H1 (cell line): ENCODE results near the gene ADPGK. TPM values are rescaled to one million over a fixed set of nuclear protein-coding genes. Genes with fewer than 3 reads are reported as not detected.

Source experiments
- CTCF ChIA-PET: fragments of 300-600 bp; sonication (Branson Sonifier 250); formaldehyde crosslinking; loops from one replicate; lab custom pipeline; 2021; ENCODE audit not compliant: partially characterized antibody; lab: Charles Lee
- POLR2A ChIA-PET: fragments of 300-600 bp; sonication (Branson Sonifier 250); formaldehyde crosslinking; loops from one replicate; lab custom pipeline; 2021; ENCODE audit warnings: inconsistent platforms; ENCODE audit not compliant: partially characterized antibody; lab: Charles Lee
- DNase-seq, 2 experiments: peaks; one replicate each; pipeline versions ENCODE4 v3.0.0 to v3.0.0-alpha.2; 2010 to 2022; ENCODE audit warnings: low spot score in 2 of 2, low read depth in 1 of 2, mixed read lengths in 1 of 2
- FAIRE-seq: peaks from 2 replicates; lab custom pipeline; 2011; peaks lifted over from hg19 to GRCh38; lab: Jason Lieb, UNC
- H2AFZ ChIP-seq: 2 replicates; pipeline ENCODE4 v1.8.1; 2012; ENCODE audit warnings: low read length, inconsistent platforms
- H2AK5ac ChIP-seq: 2 replicates; pipeline ENCODE4 v1.6.1; 2013; ENCODE audit warnings: low read depth, low read length
- H2BK120ac ChIP-seq: replicated peaks from 2 replicates; pipeline ENCODE3; 2013; ENCODE audit warnings: low read depth, low read length, inconsistent platforms
- H2BK12ac ChIP-seq: 2 replicates; pipeline ENCODE4 v1.6.1; 2013; ENCODE audit warnings: low read depth, low read length
- H2BK15ac ChIP-seq: 2 replicates; pipeline ENCODE4 v1.6.1; 2013; ENCODE audit warnings: low read length
- H2BK20ac ChIP-seq: 2 replicates; pipeline ENCODE4 v1.6.1; 2013; ENCODE audit warnings: low read length
- H2BK5ac ChIP-seq: 2 replicates; pipeline ENCODE4 v1.6.1; 2013; ENCODE audit warnings: low read depth, low read length
- H3K14ac ChIP-seq: 2 replicates; pipeline ENCODE4 v1.6.1; 2013; ENCODE audit warnings: inconsistent platforms; ENCODE audit not compliant: insufficient read length
- H3K18ac ChIP-seq: 2 replicates; pipeline ENCODE4 v1.6.1; 2013; ENCODE audit warnings: low read length; ENCODE audit errors: extremely low read depth
- H3K23ac ChIP-seq: 2 replicates; pipeline ENCODE4 v1.6.1; 2013; ENCODE audit warnings: inconsistent platforms; ENCODE audit not compliant: insufficient read length
- H3K23me2 ChIP-seq: 2 replicates; pipeline ENCODE4 v1.6.1; 2013; ENCODE audit warnings: low read depth, low read length
- H3K27ac ChIP-seq: 2 replicates; pipeline ENCODE4 v1.6.1; 2011; ENCODE audit warnings: low read depth, low read length, inconsistent platforms
- H3K27me3 ChIP-seq, 4 experiments: replicated peaks in 1 of 4; 1 replicate in 1 of 4; 2 replicates in 3 of 4; pipeline versions ENCODE4 v1.6.1 to v1.8.1; 2011 to 2013; ENCODE audit warnings: low read length in 3 of 4, mild to moderate bottlenecking in 3 of 4, inconsistent platforms in 2 of 4, mixed read lengths in 2 of 4, moderate library complexity in 1 of 4; ENCODE audit not compliant: control insufficient read depth in 3 of 4, insufficient read depth in 3 of 4; ENCODE audit errors: extremely low read depth in 1 of 4
- H3K36me3 ChIP-seq, 4 experiments: 2 replicates each; pipeline versions ENCODE4 v1.6.1 to v1.8.1; 2011 to 2013; ENCODE audit warnings: mild to moderate bottlenecking in 4 of 4, low read length in 3 of 4, moderate library complexity in 2 of 4, control low read depth in 1 of 4, inconsistent platforms in 1 of 4; ENCODE audit not compliant: insufficient read depth in 4 of 4, control insufficient read depth in 2 of 4
- H3K4ac ChIP-seq: replicated peaks from 2 replicates; pipeline ENCODE3; 2013; ENCODE audit warnings: low read length, low read depth, mixed read lengths, inconsistent platforms; ENCODE audit not compliant: insufficient read length
- H3K4me1 ChIP-seq, 4 experiments: replicated peaks in 1 of 4; 1 replicate in 1 of 4; 2 replicates in 3 of 4; pipeline versions ENCODE4 v1.6.1 to v1.8.1; 2011 to 2013; ENCODE audit warnings: low read length in 3 of 4, inconsistent platforms in 2 of 4, mixed read lengths in 1 of 4; ENCODE audit not compliant: insufficient read depth in 4 of 4, control insufficient read depth in 3 of 4
- H3K4me2 ChIP-seq, 2 experiments: 2 replicates each; pipeline versions ENCODE4 v1.6.1 to v1.8.1; 2011 to 2013; ENCODE audit warnings: low read depth in 2 of 2, low read length in 2 of 2, control low read depth in 1 of 2, inconsistent platforms in 1 of 2, mild to moderate bottlenecking in 1 of 2; ENCODE audit not compliant: insufficient read depth in 1 of 2
- H3K4me3 ChIP-seq, 4 experiments: fragments of 200-600, 300-600 bp in 1 of 4; sonication (generic), shearing (Covaris generic), sonication (Bioruptor Twin) in 1 of 4; 2 replicates each; pipeline versions ENCODE4 v1.5.1 to v1.8.1; 2011 to 2016; ENCODE audit warnings: low read length in 4 of 4, low read depth in 3 of 4, control low read depth in 2 of 4, inconsistent platforms in 2 of 4, mild to moderate bottlenecking in 2 of 4, mixed read lengths in 1 of 4, moderate library complexity in 1 of 4; ENCODE audit not compliant: insufficient read depth in 2 of 4; ENCODE audit errors: extremely low read depth in 1 of 4
- H3K56ac ChIP-seq: replicated peaks from 2 replicates; pipeline ENCODE3; 2013; ENCODE audit warnings: low read depth, mild to moderate bottlenecking, mixed read lengths, low read length, inconsistent platforms; ENCODE audit not compliant: insufficient read length
- H3K79me1 ChIP-seq: 2 replicates; pipeline ENCODE4 v1.6.1; 2013; ENCODE audit warnings: low read depth, low read length, control low read depth
- H3K79me2 ChIP-seq, 2 experiments: 2 replicates each; pipeline versions ENCODE4 v1.6.1 to v1.8.1; 2012 to 2013; ENCODE audit warnings: low read length in 2 of 2, mild to moderate bottlenecking in 2 of 2, inconsistent platforms in 1 of 2; ENCODE audit not compliant: insufficient read depth in 2 of 2, control insufficient read depth in 1 of 2
- H3K9ac ChIP-seq, 4 experiments: replicated peaks in 1 of 4; 1 replicate in 1 of 4; 2 replicates in 3 of 4; pipeline versions ENCODE4 v1.6.1 to v1.8.1; 2011 to 2013; ENCODE audit warnings: low read depth in 3 of 4, low read length in 3 of 4, control low read depth in 2 of 4, mild to moderate bottlenecking in 2 of 4, moderate library complexity in 2 of 4, inconsistent platforms in 1 of 4; ENCODE audit errors: extremely low read depth in 1 of 4
- H3K9me3 ChIP-seq, 2 experiments: 2 replicates each; pipeline versions ENCODE4 v1.6.1 to v1.8.1; 2012 to 2013; ENCODE audit warnings: mild to moderate bottlenecking in 2 of 2, moderate library complexity in 2 of 2, control low read depth in 1 of 2, inconsistent platforms in 1 of 2, low read depth in 1 of 2, low read length in 1 of 2, mixed read lengths in 1 of 2; ENCODE audit not compliant: insufficient read depth in 2 of 2
- H4K20me1 ChIP-seq, 2 experiments: replicated peaks in 1 of 2; 2 replicates each; pipeline versions ENCODE3 to v1.8.1; 2011 to 2013; ENCODE audit warnings: inconsistent platforms in 2 of 2, low read length in 2 of 2, mild to moderate bottlenecking in 1 of 2; ENCODE audit not compliant: insufficient read depth in 2 of 2, control insufficient read depth in 1 of 2
- H4K5ac ChIP-seq: 2 replicates; pipeline ENCODE4 v1.6.1; 2013; ENCODE audit warnings: low read length, low read depth, mixed read lengths, inconsistent platforms; ENCODE audit not compliant: insufficient read length
- H4K8ac ChIP-seq: 2 replicates; pipeline ENCODE4 v1.8.0; 2013; ENCODE audit warnings: mild to moderate bottlenecking, moderate library complexity, low read length, inconsistent platforms; ENCODE audit not compliant: insufficient read depth; ENCODE audit errors: extremely low read depth
- H4K91ac ChIP-seq: replicated peaks from 2 replicates; pipeline ENCODE3; 2013; ENCODE audit warnings: low read length, mixed read lengths, inconsistent platforms; ENCODE audit not compliant: insufficient read length
- BRCA1 ChIP-seq: IDR thresholded peaks from 2 replicates; pipeline ENCODE4 v1.6.1; 2012; ENCODE audit warnings: low read depth, low read length, improper control_type of control experiment
- HDAC2 ChIP-seq, 2 experiments: fragments of 300-600 bp in 1 of 2; sonication (generic) in 1 of 2; IDR thresholded peaks; 2 replicates each; pipeline ENCODE4 v1.6.1; 2011 to 2012; ENCODE audit warnings: low read depth in 2 of 2, low read length in 2 of 2, mild to moderate bottlenecking in 2 of 2, moderate library complexity in 2 of 2, borderline replicate concordance in 1 of 2, inconsistent platforms in 1 of 2
- PHF8 ChIP-seq: fragments of 200-600 bp; sonication (generic); conservative IDR thresholded peaks from 2 replicates; pipeline ENCODE4 v1.7.1; 2012; ENCODE audit warnings: low read depth, mild to moderate bottlenecking, inconsistent platforms, low read length, moderate library complexity
- WGBS, 2 experiments: shearing (Covaris generic) in 1 of 2; methylation state at CpG; one replicate each; pipeline versions ENCODE4 v1.1.6 to v1.1.7; 2013 to 2015; ENCODE audit warnings: low lambda C conversion rate in 2 of 2, mixed read lengths in 2 of 2, inconsistent platforms in 1 of 2, low coverage in 1 of 2, missing lambda C conversion rate in 1 of 2; ENCODE audit not compliant: insufficient replicate concordance in 2 of 2, insufficient coverage in 1 of 2, insufficient read length in 1 of 2; ENCODE audit errors: extremely low coverage in 1 of 2, missing lambda C conversion rate in 1 of 2; 5-methylcytosine and 5-hydroxymethylcytosine counted together
- polyA plus RNA-seq, 7 experiments: library from polyadenylated mRNA; depleted of rRNA in 3 of 7; stranded (reverse) in 5 of 7; unstranded in 2 of 7; fragments of >200 nt in 5 of 7; fragments of 200-250 nt in 2 of 7; gene quantifications; 1 replicate in 5 of 7; 2 replicates in 1 of 7; 4 replicates in 1 of 7; pipeline versions ENCODE4 v1.2.1 to v1.2.3, GENCODE V29; 2011 to 2013; ENCODE audit warnings: missing spikeins in 2 of 7, mixed read lengths in 2 of 7
- total RNA-seq: library from RNA; stranded (reverse); fragmentation: NEBNext Ultra II Directional; extraction: Animal tissue kit (Norgen Biotek cat#: 25700); gene quantifications from 2 replicates; pipeline ENCODE4 v1.2.1, GENCODE V29; 2021
- TF ChIP-seq, protein P1 (sequence below), 3 experiments: IDR thresholded peaks; 1 replicate in 2 of 3; 2 replicates in 1 of 3; pipeline versions ENCODE4 v1.5.1 to v1.6.1; 2011; ENCODE audit warnings: low read length in 3 of 3, mild to moderate bottlenecking in 3 of 3, inconsistent platforms in 2 of 3, low read depth in 1 of 3, moderate library complexity in 1 of 3; ENCODE audit not compliant: insufficient read depth in 1 of 3; ENCODE audit errors: control extremely low read depth in 1 of 3

ADPGK gene
- total and polyA plus RNA-seq, 2 of the 8 experiments (the other 6 are each of a cell fraction or from before 2014, with no cell fraction given), result 32.2 to 38.2 TPM

DNA sequence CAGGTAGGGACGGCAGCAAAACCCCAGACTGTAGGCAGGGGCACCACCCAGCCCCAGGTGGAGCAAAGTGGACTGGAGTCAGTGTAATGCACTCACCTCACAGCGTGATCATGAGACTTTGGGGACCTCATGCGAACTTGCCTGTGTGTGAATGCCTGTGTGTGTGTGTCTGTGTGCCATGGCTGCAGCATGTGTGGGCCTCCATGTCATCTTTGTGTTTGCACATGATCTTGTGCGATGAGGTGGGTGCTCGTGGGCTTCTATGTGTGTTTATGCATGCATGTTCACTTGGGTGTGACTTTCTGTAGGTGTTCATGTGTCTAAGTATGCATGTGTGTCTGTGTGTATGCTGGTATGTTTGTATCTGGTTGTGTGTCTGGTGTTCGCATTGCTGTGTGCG is 41.2 kb upstream of the ADPGK start:
- H4K5ac ChIP-seq, result no peak overlapping the region
- H3K23me2 ChIP-seq, result no peaks in the 10 kb centered on the region
- FAIRE-seq (no peak), DNase-seq (no peak)
- H4K91ac ChIP-seq, result no peak overlapping the region
- no peak overlapping the region for H3K56ac ChIP-seq
- H3K27ac ChIP-seq, result no peak overlapping the region
- H2BK12ac ChIP-seq, result peak overlapping the region; percentile 80; the same call in 1 of the 2 replicates
- 89% methylated on average over 7 of the region's 7 CpGs; no CpG with 5 or more reads in 1 of the 2 experiments for WGBS, 2 experiments
- no peaks in the 10 kb centered on the region; a peak in 1 of 8 replicates for H3K36me3 ChIP-seq
- H2AK5ac ChIP-seq, result 0 out of 2 replicates have a peak overlapping the region, but pooled peaks have one; percentile 53
- peak overlapping the region; percentile 32 for H3K4ac ChIP-seq
- H3K27me3 ChIP-seq, result no peaks in the 10 kb centered on the region
- no peak overlapping the region for H2BK120ac ChIP-seq
- H3K4me1 ChIP-seq, result peaks cover 0 to 6% (median 4%) of the 10 kb centered on the region in 4 experiments; a peak in 5 of 7 replicates
- no peaks in the 10 kb centered on the region for H3K9me3 ChIP-seq
- H3K4me3 ChIP-seq, result no peak overlapping the region
- H3K18ac ChIP-seq, result no peak overlapping the region
- peak overlapping the region; percentile 85 for H2BK5ac ChIP-seq
- H3K79me1 ChIP-seq, result no peaks in the 10 kb centered on the region
- TF ChIP-seq HDAC2 (IDR thresholded peaks at IDR 0.05; ENCODE audit: borderline replicate concordance in 1 of 2, low read depth in 2 of 2, low read length in 2 of 2) (no peak), BRCA1 (no peak), PHF8 (no peak)
- TF ChIP-seq, protein P1, sequence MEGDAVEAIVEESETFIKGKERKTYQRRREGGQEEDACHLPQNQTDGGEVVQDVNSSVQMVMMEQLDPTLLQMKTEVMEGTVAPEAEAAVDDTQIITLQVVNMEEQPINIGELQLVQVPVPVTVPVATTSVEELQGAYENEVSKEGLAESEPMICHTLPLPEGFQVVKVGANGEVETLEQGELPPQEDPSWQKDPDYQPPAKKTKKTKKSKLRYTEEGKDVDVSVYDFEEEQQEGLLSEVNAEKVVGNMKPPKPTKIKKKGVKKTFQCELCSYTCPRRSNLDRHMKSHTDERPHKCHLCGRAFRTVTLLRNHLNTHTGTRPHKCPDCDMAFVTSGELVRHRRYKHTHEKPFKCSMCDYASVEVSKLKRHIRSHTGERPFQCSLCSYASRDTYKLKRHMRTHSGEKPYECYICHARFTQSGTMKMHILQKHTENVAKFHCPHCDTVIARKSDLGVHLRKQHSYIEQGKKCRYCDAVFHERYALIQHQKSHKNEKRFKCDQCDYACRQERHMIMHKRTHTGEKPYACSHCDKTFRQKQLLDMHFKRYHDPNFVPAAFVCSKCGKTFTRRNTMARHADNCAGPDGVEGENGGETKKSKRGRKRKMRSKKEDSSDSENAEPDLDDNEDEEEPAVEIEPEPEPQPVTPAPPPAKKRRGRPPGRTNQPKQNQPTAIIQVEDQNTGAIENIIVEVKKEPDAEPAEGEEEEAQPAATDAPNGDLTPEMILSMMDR (IDR thresholded peaks at IDR 0.05; ENCODE audit: control extremely low read depth in 1 of 3, insufficient read depth in 1 of 3, low read depth in 1 of 3, low read length in 3 of 3), result no peak
- peak overlapping the region; percentile 20; the same call in 1 of the 2 replicates for H2BK15ac ChIP-seq
- no peaks in the 10 kb centered on the region for H3K79me2 ChIP-seq
- H2BK20ac ChIP-seq, result 0 out of 2 replicates have a peak overlapping the region, but pooled peaks have one; percentile 5
- no peak overlapping the region for H4K8ac ChIP-seq
- no peak overlapping the region for H3K23ac ChIP-seq
- H2AFZ ChIP-seq, result no peak overlapping the region
- no peak overlapping the region; a peak in 1 of 7 replicates for H3K9ac ChIP-seq
- no peak overlapping the region for H3K4me2 ChIP-seq
- CTCF ChIA-PET, result no interaction called here
- POLR2A ChIA-PET, result no interaction called here
- H3K14ac ChIP-seq, result no peak overlapping the region
- H4K20me1 ChIP-seq, result peaks cover 0 to 3% of the 10 kb centered on the region in 2 experiments
